ENCODE results near the gene MPIG6B. TPM values are rescaled to one million over a fixed set of nuclear protein-coding genes. Genes with fewer than 3 reads are reported as not detected.

MPIG6B gene
- total RNA-seq, 1 donor from 2014 or later: not detected

DNA sequence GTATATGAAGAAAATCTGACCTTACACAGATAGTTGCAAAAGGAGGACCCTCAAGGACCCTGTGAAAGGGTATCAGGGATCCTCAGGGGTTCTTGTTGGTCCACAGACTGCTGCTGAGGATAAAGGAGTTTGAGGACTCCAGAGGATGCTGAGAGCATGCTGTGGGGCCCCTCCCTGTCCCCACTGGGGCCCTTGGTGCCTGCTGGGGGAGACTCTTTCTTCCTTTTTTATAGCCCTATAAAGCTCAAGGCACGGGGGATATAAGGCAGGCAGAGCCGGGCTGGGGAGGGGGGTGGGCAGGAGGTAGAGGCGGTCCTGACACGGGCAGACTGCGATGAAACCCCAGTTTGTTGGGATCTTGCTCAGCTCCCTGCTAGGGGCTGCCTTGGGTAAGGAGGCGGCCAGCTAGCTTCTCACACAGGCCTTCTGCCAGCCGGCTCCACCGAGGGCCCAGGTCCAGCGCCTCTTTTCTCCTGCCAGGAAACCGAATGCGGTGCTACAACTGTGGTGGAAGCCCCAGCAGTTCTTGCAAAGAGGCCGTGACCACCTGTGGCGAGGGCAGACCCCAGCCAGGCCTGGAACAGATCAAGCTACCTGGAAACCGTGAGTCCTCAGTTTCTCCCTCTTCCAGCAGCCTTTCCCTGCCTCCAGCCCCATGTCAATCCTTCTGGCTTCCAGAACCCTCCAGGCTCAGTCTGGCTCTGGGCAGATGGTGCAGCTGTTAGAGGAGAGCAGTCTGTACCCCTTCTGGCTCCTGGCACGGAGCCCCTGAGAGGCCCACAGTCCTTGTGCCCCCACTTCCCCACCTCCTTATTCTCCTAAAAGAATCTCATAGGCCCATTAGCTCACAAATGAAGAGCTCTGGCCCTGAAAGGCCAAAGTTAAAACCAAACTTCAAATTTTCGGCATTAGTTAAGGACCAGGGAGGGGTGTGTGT, 7.9 kb upstream of the MPIG6B start, which contains the start of gene LY6G6D:
Gene LY6G6D, plus strand, starts transcription at position 327 of the 937 bp plus-strand sequence. Its CDS starts 8 bp downstream, at position 335.
- Mint-ChIP-seq H3K27ac (ENCODE audit: unreplicated experiment) (no peak within 1 kb of the TSS), H3K9me3 (ENCODE audit: unreplicated experiment) (no peaks in the 10 kb centered on the region), H3K27me3 (ENCODE audit: unreplicated experiment) (peaks cover 3% of the 10 kb centered on the region), H3K36me3 (ENCODE audit: low read depth, unreplicated experiment) (peaks cover 2% of the 10 kb centered on the region), H3K4me1 (ENCODE audit: unreplicated experiment) (no peaks in the 10 kb centered on the region), H3K4me3 (ENCODE audit: unreplicated experiment) (no peak within 1 kb of the TSS)
- DNase-seq (ENCODE audit: low spot score): no peak
- TF ChIP-seq, protein P1, sequence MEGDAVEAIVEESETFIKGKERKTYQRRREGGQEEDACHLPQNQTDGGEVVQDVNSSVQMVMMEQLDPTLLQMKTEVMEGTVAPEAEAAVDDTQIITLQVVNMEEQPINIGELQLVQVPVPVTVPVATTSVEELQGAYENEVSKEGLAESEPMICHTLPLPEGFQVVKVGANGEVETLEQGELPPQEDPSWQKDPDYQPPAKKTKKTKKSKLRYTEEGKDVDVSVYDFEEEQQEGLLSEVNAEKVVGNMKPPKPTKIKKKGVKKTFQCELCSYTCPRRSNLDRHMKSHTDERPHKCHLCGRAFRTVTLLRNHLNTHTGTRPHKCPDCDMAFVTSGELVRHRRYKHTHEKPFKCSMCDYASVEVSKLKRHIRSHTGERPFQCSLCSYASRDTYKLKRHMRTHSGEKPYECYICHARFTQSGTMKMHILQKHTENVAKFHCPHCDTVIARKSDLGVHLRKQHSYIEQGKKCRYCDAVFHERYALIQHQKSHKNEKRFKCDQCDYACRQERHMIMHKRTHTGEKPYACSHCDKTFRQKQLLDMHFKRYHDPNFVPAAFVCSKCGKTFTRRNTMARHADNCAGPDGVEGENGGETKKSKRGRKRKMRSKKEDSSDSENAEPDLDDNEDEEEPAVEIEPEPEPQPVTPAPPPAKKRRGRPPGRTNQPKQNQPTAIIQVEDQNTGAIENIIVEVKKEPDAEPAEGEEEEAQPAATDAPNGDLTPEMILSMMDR (IDR thresholded peaks at IDR 0.05; ENCODE audit: unreplicated experiment): no peak

DNA sequence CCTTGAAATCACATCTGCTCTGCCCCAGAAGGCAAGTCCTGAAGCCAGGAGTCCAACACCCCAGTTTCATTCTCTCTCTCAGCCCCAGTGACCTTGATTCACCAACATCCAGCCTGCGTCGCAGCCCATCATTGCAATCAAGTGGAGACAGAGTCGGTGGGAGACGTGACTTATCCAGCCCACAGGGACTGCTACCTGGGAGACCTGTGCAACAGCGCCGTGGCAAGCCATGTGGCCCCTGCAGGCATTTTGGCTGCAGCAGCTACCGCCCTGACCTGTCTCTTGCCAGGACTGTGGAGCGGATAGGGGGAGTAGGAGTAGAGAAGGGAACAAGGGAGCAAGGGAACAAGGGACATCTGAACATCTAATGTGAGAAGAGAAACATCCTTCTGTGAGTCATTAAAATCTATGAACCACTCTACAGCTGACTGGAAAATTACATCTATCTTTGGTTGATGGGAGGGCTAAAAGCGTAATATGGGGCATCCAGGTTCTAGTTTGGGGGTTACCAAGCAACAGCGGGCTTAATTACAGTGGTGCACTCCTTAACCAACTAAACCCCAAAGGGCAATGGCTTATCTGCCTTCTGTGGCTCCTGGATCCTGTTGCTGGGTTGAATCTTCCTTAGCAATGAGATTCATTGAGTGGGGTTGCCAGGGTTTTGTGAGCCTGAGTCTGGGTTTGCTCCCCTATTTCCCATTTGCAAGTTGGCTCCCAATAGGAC, 5.5 kb upstream of the MPIG6B start:
- Mint-ChIP-seq H3K4me3 (ENCODE audit: unreplicated experiment) (no peak overlapping the region), H3K27ac (ENCODE audit: unreplicated experiment) (peak overlapping the region; percentile 52), H3K9me3 (ENCODE audit: unreplicated experiment) (no peaks in the 10 kb centered on the region), H3K27me3 (ENCODE audit: unreplicated experiment) (peaks cover 6% of the 10 kb centered on the region), H3K4me1 (ENCODE audit: unreplicated experiment) (no peaks in the 10 kb centered on the region), H3K36me3 (ENCODE audit: low read depth, unreplicated experiment) (peaks cover 5% of the 10 kb centered on the region)
- TF ChIP-seq, protein P1 (IDR thresholded peaks at IDR 0.05; ENCODE audit: unreplicated experiment): no peak
- DNase-seq (ENCODE audit: low spot score): no peak

DNA sequence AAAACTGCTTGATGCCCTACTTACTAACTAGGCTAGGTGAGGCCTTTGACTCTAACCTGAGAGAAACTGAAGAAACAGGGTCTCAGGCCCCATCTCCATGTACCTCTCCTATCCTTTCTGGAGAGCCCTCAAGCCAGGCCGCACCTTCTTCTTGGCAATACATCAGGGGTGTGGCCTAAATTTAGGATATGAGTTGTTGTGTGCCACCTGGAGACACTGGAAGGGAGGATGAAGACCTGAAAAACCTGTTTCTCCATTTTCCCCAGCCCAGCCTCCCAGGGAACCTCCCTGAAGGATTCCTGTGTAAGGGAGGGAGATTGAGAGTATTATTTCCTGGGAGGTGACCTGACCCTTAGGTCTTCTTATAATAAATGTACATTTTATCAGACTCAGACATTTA, 4.9 kb upstream of the MPIG6B start:
- TF ChIP-seq, protein P1 (IDR thresholded peaks at IDR 0.05; ENCODE audit: unreplicated experiment): no peak
- no peak overlapping the region for H3K4me3 Mint-ChIP-seq (ENCODE audit: unreplicated experiment)
- no peaks in the 10 kb centered on the region for H3K4me1 Mint-ChIP-seq (ENCODE audit: unreplicated experiment)
- peaks cover 5% of the 10 kb centered on the region for H3K36me3 Mint-ChIP-seq (ENCODE audit: low read depth, unreplicated experiment)
- DNase-seq (ENCODE audit: low spot score): no peak
- H3K27ac Mint-ChIP-seq (ENCODE audit: unreplicated experiment): no peak overlapping the region
- peaks cover 6% of the 10 kb centered on the region for H3K27me3 Mint-ChIP-seq (ENCODE audit: unreplicated experiment)
- H3K9me3 Mint-ChIP-seq (ENCODE audit: unreplicated experiment): no peaks in the 10 kb centered on the region

DNA sequence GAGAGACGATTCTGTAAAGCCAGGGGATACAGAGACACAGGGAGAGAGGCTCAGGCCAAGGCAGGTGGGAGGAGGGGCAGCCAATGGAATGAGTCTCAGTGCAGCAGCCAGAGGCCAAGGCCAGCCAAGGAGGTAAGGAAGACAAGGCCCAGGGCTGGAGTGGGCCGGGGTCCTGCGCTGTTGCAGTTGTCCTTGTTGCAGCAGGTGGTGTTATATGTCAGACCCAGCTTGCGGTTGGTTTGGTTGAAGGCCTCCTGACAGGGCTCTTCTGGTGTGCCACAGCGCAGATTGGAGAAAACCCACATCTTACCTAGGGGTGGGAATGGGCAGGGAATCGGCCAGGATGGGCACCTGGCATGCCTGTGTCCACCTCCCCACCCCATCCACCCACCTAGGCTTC, 4.2 kb upstream of the MPIG6B start:
- Mint-ChIP-seq H3K27ac (ENCODE audit: unreplicated experiment) (no peak overlapping the region), H3K36me3 (ENCODE audit: low read depth, unreplicated experiment) (peaks cover 5% of the 10 kb centered on the region)

More for the DNA sequence above, 4.2 kb upstream of the MPIG6B start:
- TF ChIP-seq, protein P1 (IDR thresholded peaks at IDR 0.05; ENCODE audit: unreplicated experiment): no peak
- Mint-ChIP-seq H3K27me3 (ENCODE audit: unreplicated experiment) (peaks cover 6% of the 10 kb centered on the region), H3K4me3 (ENCODE audit: unreplicated experiment) (no peak overlapping the region), H3K4me1 (ENCODE audit: unreplicated experiment) (no peaks in the 10 kb centered on the region), H3K9me3 (ENCODE audit: unreplicated experiment) (no peaks in the 10 kb centered on the region)
- DNase-seq (ENCODE audit: low spot score): no peak

All from endothelial cell (in vitro differentiated cells).